ENCODE measurements around the gene C17orf107. TPM values are rescaled to one million over a fixed set of nuclear protein-coding genes. Genes with fewer than 3 reads are reported as not detected.
"Not testable (repeated sequence)": the region's sequence is repeated elsewhere in the genome, so short reads cannot be mapped to it uniquely, and the experiment has no call there.

The C17orf107 gene
- total RNA-seq, 2 experiments from 2014 or later: 28.9 to 30.5 TPM

GRCh38 chr17:4919511-4920047 lies 20.2 kb downstream of the C17orf107 start:
- Histone ChIP-seq H3K27me3 (ENCODE audit: control insufficient read depth in 1 of 2, insufficient read depth in 2 of 2, low read length in 2 of 2) (no peaks in the 10 kb centered on the region), H3K36me3 (ENCODE audit: insufficient read depth, low read length) (no peaks in the 10 kb centered on the region), H3K27ac (ENCODE audit: low read depth in 1 of 2, low read length in 2 of 2) (no peak overlapping the region), H3K4me3 (ENCODE audit: low read length) (no peak overlapping the region), H3K9me3 (ENCODE audit: control insufficient read depth in 1 of 2, insufficient read depth in 1 of 2, low read length in 2 of 2) (no peaks in the 10 kb centered on the region), H3K4me1 (ENCODE audit: insufficient read depth, low read length) (no peaks in the 10 kb centered on the region)
- ATAC-seq (ENCODE audit: poor library complexity) (no peak), DNase-seq (no peak)
- Mint-ChIP-seq H3K27ac (no peak overlapping the region), H3K4me3 (no peak overlapping the region), H3K9me3 (no peaks in the 10 kb centered on the region), H3K4me1 (ENCODE audit: low read depth) (peaks cover 4% of the 10 kb centered on the region), H3K36me3 (ENCODE audit: low read depth) (no peaks in the 10 kb centered on the region), H3K27me3 (no peaks in the 10 kb centered on the region)
- POLR2A ChIA-PET: no interaction called here
- CTCF ChIA-PET: no interaction called here
- intact Hi-C loops (cut with DNase I, micrococcal nuclease): no loop called here
- no peak for TF ChIP-seq CTCF (IDR thresholded peaks at IDR 0.05)

DNA sequence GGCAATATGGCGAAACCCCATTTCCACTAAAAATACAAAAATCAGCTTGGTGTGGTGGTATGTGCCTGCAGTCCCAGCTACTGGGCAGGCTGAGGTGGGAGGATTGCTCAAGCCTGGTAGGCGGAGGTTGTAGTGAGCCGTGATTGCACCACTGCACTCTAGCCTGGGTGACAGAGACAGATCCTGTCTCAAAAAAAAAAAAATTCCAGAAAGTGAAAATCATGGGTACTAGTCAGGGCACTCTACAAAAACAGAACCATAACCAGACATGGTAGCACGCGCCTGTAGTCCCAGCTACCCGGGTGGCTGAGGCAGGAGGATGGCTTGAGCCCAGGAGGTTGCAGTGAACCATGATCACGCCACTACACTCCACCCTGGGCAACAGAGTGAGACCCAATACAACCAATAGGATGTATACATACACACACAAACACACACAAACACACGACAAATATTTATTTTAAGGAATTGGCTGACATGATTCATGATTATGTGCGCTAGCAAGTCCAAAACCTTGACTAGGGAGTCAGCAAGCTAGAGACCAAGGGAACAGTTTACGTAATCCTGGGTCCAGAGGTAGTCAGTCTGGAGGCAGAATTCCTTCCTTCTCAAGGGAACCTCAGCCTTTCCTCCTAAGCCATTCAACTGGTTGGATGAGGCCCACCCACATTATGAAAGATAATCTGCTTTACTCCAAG lies 21.2 kb downstream of the C17orf107 start:
- POLR2A ChIA-PET: no interaction called here
- Histone ChIP-seq H3K36me3 (ENCODE audit: insufficient read depth, low read length) (no peaks in the 10 kb centered on the region), H3K4me1 (ENCODE audit: insufficient read depth, low read length) (no peaks in the 10 kb centered on the region), H3K4me3 (ENCODE audit: low read length) (no peak overlapping the region), H3K27me3 (ENCODE audit: control insufficient read depth in 1 of 2, insufficient read depth in 2 of 2, low read length in 2 of 2) (no peaks in the 10 kb centered on the region), H3K9me3 (ENCODE audit: control insufficient read depth in 1 of 2, insufficient read depth in 1 of 2, low read length in 2 of 2) (no peaks in the 10 kb centered on the region), H3K27ac (ENCODE audit: low read depth in 1 of 2, low read length in 2 of 2) (no peak overlapping the region)
- ATAC-seq (ENCODE audit: poor library complexity) (no peak), DNase-seq (peak in 2 of 14 experiments; percentile 42 to 45)
- Mint-ChIP-seq H3K9me3 (no peaks in the 10 kb centered on the region), H3K27me3 (no peaks in the 10 kb centered on the region), H3K4me1 (ENCODE audit: low read depth) (peaks cover 4% of the 10 kb centered on the region), H3K27ac (no peak overlapping the region), H3K36me3 (ENCODE audit: low read depth) (no peaks in the 10 kb centered on the region), H3K4me3 (no peak overlapping the region)
- intact Hi-C loops (cut with DNase I, micrococcal nuclease): no loop called here
- CTCF ChIA-PET: no interaction called here
- no peak for TF ChIP-seq CTCF (IDR thresholded peaks at IDR 0.05)

DNA sequence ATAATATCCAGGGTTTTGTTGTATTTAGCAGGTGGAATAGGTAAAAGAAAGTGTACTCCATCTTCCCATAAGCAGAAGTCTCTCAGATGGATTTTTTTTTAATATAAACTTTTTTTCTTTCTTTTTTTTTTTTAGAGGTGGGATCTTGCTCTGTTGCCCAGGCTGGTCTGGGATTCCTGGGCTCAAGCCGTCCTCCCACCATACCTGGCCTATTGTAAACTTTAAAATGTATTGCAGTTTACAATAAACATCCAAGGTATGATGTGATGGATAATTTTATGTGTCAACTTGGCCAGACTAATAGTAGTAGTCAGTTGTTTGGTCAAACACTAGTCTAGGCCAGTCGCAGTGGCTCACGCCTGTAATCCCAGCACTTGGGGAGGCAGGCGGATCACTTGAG lies 22.0 kb downstream of the C17orf107 start:
- no peak for TF ChIP-seq CTCF (IDR thresholded peaks at IDR 0.05)
- Mint-ChIP-seq H3K4me3 (no peak overlapping the region), H3K27ac (no peak overlapping the region), H3K36me3 (ENCODE audit: low read depth) (no peaks in the 10 kb centered on the region), H3K4me1 (ENCODE audit: low read depth) (peaks cover 4% of the 10 kb centered on the region), H3K9me3 (no peaks in the 10 kb centered on the region), H3K27me3 (no peaks in the 10 kb centered on the region)
- no peaks in the 10 kb centered on the region for H3K4me1 ChIP-seq (ENCODE audit: insufficient read depth, low read length)
- H3K9me3 ChIP-seq (ENCODE audit: control insufficient read depth in 1 of 2, insufficient read depth in 1 of 2, low read length in 2 of 2): no peaks in the 10 kb centered on the region
- H3K27ac ChIP-seq (ENCODE audit: low read depth in 1 of 2, low read length in 2 of 2): no peak overlapping the region
- intact Hi-C loops (cut with DNase I, micrococcal nuclease): no loop called here
- ChIA-PET CTCF (no interaction called here), POLR2A (no interaction called here)
- no peaks in the 10 kb centered on the region for H3K36me3 ChIP-seq (ENCODE audit: insufficient read depth, low read length)
- H3K27me3 ChIP-seq (ENCODE audit: control insufficient read depth in 1 of 2, insufficient read depth in 2 of 2, low read length in 2 of 2): no peaks in the 10 kb centered on the region
- H3K4me3 ChIP-seq (ENCODE audit: low read length): no peak overlapping the region
- ATAC-seq (ENCODE audit: poor library complexity): no peak
- no peak for DNase-seq

GRCh38 chr17:4926577-4927335 lies 27.4 kb downstream of the C17orf107 start:
- CTCF ChIA-PET; intact Hi-C loops (cut with DNase I, micrococcal nuclease); H3K4me3 Mint-ChIP-seq; H3K9me3 ChIP-seq (ENCODE audit: control insufficient read depth in 1 of 2, insufficient read depth in 1 of 2, low read length in 2 of 2); H3K4me1 ChIP-seq (ENCODE audit: insufficient read depth, low read length); DNase-seq; H3K27me3 ChIP-seq (ENCODE audit: control insufficient read depth in 1 of 2, insufficient read depth in 2 of 2, low read length in 2 of 2); H3K27ac Mint-ChIP-seq; H3K36me3 ChIP-seq (ENCODE audit: insufficient read depth, low read length); H3K27ac ChIP-seq (ENCODE audit: low read depth in 1 of 2, low read length in 2 of 2); H3K4me1 Mint-ChIP-seq (ENCODE audit: low read depth); ATAC-seq (ENCODE audit: poor library complexity); H3K4me3 ChIP-seq (ENCODE audit: low read length); H3K27me3 Mint-ChIP-seq; H3K9me3 Mint-ChIP-seq: not testable (repeated sequence)
- POLR2A ChIA-PET: interaction anchor here (0.8 kb wide), 1 partner anchor 41 kb away, joined by 3 read pairs; the partner anchor contains the start of gene SPAG7
- H3K36me3 Mint-ChIP-seq (ENCODE audit: low read depth): peaks cover 14% of the 10 kb centered on the region
